ENCODE measurements around the gene RNF121. TPM values are rescaled to one million over a fixed set of nuclear protein-coding genes. Genes with fewer than 3 reads are reported as not detected.

The RNF121 gene
- total RNA-seq, 1 donor from 2014 or later: 55.4 TPM

DNA sequence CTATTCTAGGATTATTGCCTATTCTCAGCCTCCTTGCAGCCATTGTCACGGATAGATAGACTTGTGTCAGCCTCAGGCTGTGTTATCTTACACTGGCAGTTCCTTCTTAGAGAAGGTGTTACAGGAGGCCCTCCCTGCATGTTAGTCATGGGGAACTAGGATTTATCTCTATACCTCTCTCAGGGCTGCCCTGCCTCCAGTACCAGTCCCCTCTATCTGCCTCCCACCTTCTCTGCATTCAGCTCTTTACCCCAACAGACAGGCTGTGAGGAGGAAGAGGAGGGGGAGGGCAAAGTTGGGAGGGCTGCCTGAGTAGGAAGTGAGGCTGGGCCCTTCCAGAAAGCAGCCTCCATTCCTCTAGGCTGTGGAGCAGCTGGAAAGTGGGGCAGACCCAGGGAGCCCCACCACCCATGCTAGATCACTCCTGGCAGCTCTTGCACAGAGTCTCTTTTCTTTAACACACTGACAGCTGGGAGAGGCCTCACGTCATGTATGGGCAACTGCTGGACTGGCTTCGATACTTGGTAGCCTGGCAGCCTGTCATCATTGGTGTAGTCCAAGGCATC is 67.0 kb downstream of the RNF121 start:
- no peak overlapping the region for H3K4me3 Mint-ChIP-seq
- no peak for DNase-seq (ENCODE audit: low spot score in 2 of 2, unreplicated experiment in 2 of 2)
- H3K9me3 Mint-ChIP-seq: peaks cover 5% of the 10 kb centered on the region
- H3K4me1 Mint-ChIP-seq: peaks cover 5% of the 10 kb centered on the region
- peaks cover 14% of the 10 kb centered on the region for H3K36me3 Mint-ChIP-seq
- H3K27ac Mint-ChIP-seq: peak overlapping the region; percentile 30
- TF ChIP-seq, protein P1, sequence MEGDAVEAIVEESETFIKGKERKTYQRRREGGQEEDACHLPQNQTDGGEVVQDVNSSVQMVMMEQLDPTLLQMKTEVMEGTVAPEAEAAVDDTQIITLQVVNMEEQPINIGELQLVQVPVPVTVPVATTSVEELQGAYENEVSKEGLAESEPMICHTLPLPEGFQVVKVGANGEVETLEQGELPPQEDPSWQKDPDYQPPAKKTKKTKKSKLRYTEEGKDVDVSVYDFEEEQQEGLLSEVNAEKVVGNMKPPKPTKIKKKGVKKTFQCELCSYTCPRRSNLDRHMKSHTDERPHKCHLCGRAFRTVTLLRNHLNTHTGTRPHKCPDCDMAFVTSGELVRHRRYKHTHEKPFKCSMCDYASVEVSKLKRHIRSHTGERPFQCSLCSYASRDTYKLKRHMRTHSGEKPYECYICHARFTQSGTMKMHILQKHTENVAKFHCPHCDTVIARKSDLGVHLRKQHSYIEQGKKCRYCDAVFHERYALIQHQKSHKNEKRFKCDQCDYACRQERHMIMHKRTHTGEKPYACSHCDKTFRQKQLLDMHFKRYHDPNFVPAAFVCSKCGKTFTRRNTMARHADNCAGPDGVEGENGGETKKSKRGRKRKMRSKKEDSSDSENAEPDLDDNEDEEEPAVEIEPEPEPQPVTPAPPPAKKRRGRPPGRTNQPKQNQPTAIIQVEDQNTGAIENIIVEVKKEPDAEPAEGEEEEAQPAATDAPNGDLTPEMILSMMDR (IDR thresholded peaks at IDR 0.05; ENCODE audit: unreplicated experiment): no peak
- H3K27me3 Mint-ChIP-seq (ENCODE audit: low read depth): no peaks in the 10 kb centered on the region

DNA sequence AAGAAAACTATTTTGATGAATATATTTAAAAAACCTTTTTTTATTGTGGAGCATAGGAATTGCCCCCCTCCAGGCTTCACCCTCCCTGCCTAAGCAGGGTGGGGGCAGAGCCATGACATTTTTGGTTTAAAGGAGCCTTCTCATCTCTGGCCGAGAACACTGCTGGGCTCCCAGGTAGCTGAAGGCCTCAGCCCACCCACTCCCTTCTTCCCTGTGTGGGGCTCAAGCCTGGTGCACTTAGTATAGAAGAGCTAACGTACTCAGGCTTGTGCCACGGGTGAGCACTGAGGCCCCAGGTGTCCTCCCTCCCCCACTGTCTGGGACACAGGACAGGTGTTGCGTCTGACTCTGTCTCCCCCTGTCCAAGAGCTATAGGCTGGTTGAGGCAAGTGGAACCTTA is 67.7 kb downstream of the RNF121 start:
- Mint-ChIP-seq H3K27ac (no peak overlapping the region), H3K9me3 (peaks cover 5% of the 10 kb centered on the region), H3K4me1 (peaks cover 5% of the 10 kb centered on the region), H3K27me3 (ENCODE audit: low read depth) (no peaks in the 10 kb centered on the region), H3K4me3 (no peak overlapping the region), H3K36me3 (peaks cover 14% of the 10 kb centered on the region)
- no peak for DNase-seq (ENCODE audit: low spot score in 2 of 2, unreplicated experiment in 2 of 2)
- TF ChIP-seq, protein P1 (IDR thresholded peaks at IDR 0.05; ENCODE audit: unreplicated experiment): no peak

DNA sequence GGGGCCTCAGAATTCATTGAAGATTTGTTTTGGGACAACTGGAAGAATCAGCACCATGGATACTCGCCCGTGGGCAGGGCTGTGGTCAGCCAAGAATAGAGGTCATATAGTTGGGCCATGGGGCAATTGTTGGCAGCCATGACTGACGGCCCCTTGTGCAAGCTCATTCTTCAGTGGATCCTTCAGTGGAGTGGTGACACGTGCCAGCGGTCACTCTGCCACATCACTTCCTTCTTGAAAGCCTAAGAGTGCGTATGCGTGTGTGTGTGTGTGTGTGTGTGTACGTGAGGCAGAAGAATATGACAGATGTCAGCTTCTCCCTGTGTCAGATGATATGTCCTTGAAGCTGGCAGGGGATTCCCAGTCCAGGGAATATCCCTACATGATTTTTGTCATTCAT is 68.1 kb downstream of the RNF121 start:
- no peaks in the 10 kb centered on the region for H3K27me3 Mint-ChIP-seq (ENCODE audit: low read depth)
- peaks cover 14% of the 10 kb centered on the region for H3K36me3 Mint-ChIP-seq
- H3K4me3 Mint-ChIP-seq: no peak overlapping the region
- TF ChIP-seq, protein P1 (IDR thresholded peaks at IDR 0.05; ENCODE audit: unreplicated experiment): no peak
- H3K9me3 Mint-ChIP-seq: peaks cover 5% of the 10 kb centered on the region
- DNase-seq (ENCODE audit: low spot score in 2 of 2, unreplicated experiment in 2 of 2): no peak
- H3K4me1 Mint-ChIP-seq: peaks cover 8% of the 10 kb centered on the region
- H3K27ac Mint-ChIP-seq: no peak overlapping the region

DNA sequence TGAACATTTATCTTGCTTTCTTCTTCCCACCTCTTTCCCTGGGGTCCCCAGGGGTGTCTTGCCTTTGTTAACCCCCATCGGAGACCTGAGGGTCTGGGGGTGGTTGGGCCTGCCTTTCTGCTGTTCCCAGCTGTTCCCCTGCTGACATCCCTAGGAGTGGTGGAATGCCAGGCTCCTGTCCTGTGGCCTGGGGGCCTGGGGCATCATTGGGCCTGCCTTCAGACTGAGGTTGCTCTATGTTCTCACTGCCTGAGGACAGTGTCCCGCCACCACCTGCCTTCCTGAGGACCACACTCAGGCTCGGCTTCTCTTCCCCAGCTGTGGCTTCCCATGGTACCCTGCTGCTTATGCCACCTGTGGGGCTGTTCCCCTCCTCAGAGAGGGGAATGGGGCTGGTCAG is 68.7 kb downstream of the RNF121 start:
- TF ChIP-seq, protein P1 (IDR thresholded peaks at IDR 0.05; ENCODE audit: unreplicated experiment): no peak
- H3K27ac Mint-ChIP-seq: no peak overlapping the region
- H3K4me1 Mint-ChIP-seq: peaks cover 14% of the 10 kb centered on the region
- no peaks in the 10 kb centered on the region for H3K27me3 Mint-ChIP-seq (ENCODE audit: low read depth)
- H3K9me3 Mint-ChIP-seq: peaks cover 5% of the 10 kb centered on the region
- no peak overlapping the region for H3K4me3 Mint-ChIP-seq
- DNase-seq (ENCODE audit: low spot score in 2 of 2, unreplicated experiment in 2 of 2): no peak
- peaks cover 14% of the 10 kb centered on the region for H3K36me3 Mint-ChIP-seq

DNA sequence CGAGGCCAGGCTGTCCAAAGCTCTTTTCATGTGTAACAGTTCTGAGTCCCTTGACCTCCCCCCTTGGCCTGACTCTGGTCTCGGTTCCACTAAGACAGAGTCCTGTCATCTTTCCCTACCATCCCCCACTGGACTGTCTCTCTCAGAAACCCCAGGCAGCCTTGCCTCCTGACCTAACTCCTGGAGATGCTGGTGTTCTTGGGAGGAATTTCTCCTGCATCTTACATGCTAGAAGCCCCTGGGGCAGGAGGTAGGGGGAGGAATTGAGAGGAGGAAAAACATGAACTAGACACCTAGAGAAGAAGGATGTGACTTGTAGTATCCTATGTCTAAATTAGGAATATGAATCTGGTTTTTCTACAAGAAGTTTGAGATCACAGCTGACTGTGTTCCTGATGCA is 69.2 kb downstream of the RNF121 start:
- no peak overlapping the region for H3K4me3 Mint-ChIP-seq
- peaks cover 4% of the 10 kb centered on the region for H3K9me3 Mint-ChIP-seq
- TF ChIP-seq, protein P1 (IDR thresholded peaks at IDR 0.05; ENCODE audit: unreplicated experiment): no peak
- peaks cover 14% of the 10 kb centered on the region for H3K36me3 Mint-ChIP-seq
- H3K27me3 Mint-ChIP-seq (ENCODE audit: low read depth): no peaks in the 10 kb centered on the region
- peaks cover 15% of the 10 kb centered on the region for H3K4me1 Mint-ChIP-seq
- H3K27ac Mint-ChIP-seq: no peak overlapping the region
- no peak for DNase-seq (ENCODE audit: low spot score in 2 of 2, unreplicated experiment in 2 of 2)

Data from mesothelial cell of epicardium (in vitro differentiated cells).